ENCODE data around the gene ERGIC1. TPM values are rescaled to one million over a fixed set of nuclear protein-coding genes. Genes with fewer than 3 reads are reported as not detected.
A peak's percentile ranks its signal among the peaks of the same experiment; 100 is the strongest.

Gene ERGIC1
- total RNA-seq, 1 donor: 109 TPM

- peaks cover 8% of the 10 kb centered on the region for H3K36me3 ChIP-seq (ENCODE audit: insufficient read depth, low read length)
- peak; percentile 89 for DNase-seq (ENCODE audit: insufficient read length, low spot score, missing footprints)
- peaks cover 37% of the 10 kb centered on the region for H3K4me1 ChIP-seq (ENCODE audit: insufficient read depth, low read length)
- H3K4me2 ChIP-seq (ENCODE audit: insufficient read depth, low read length): peak overlapping the region; percentile 81
- no peak for TF ChIP-seq CTCF (IDR thresholded peaks at IDR 0.05; ENCODE audit: extremely low read depth, low read depth, low read length)
- no peak overlapping the region for H2AFZ ChIP-seq (ENCODE audit: low read length)
- H3K9me3 ChIP-seq (ENCODE audit: low read depth, low read length): no peaks in the 10 kb centered on the region
- H3K27me3 ChIP-seq (ENCODE audit: insufficient read depth, low read length): no peaks in the 10 kb centered on the region
- H4K20me1 ChIP-seq (ENCODE audit: insufficient read depth, low read length): peaks cover 4% of the 10 kb centered on the region
- peak overlapping the region; percentile 88 for H3K4me3 ChIP-seq (ENCODE audit: insufficient read depth, low read length)
- H3K27ac ChIP-seq (ENCODE audit: low read depth, low read length): peak overlapping the region; percentile 96
- peaks cover 51% of the 10 kb centered on the region for H3K79me2 ChIP-seq (ENCODE audit: insufficient read depth, low read length)
Observed at GRCh38 chr5:172834415-172835289, 601 bp downstream of the ERGIC1 start.

GRCh38 chr5:172835290-172835993 lies 1.4 kb downstream of the ERGIC1 start:
- peak; percentile 58 for DNase-seq (ENCODE audit: insufficient read length, low spot score, missing footprints)
- peak overlapping the region; percentile 96 for H3K27ac ChIP-seq (ENCODE audit: low read depth, low read length)
- H3K4me2 ChIP-seq (ENCODE audit: insufficient read depth, low read length): peak overlapping the region; percentile 81
- peaks cover 4% of the 10 kb centered on the region for H4K20me1 ChIP-seq (ENCODE audit: insufficient read depth, low read length)
- H3K9me3 ChIP-seq (ENCODE audit: low read depth, low read length): no peaks in the 10 kb centered on the region
- H3K36me3 ChIP-seq (ENCODE audit: insufficient read depth, low read length): peaks cover 14% of the 10 kb centered on the region
- no peak overlapping the region for H2AFZ ChIP-seq (ENCODE audit: low read length)
- no peak for TF ChIP-seq CTCF (IDR thresholded peaks at IDR 0.05; ENCODE audit: extremely low read depth, low read depth, low read length)
- peak overlapping the region; percentile 88 for H3K4me3 ChIP-seq (ENCODE audit: insufficient read depth, low read length)
- peaks cover 35% of the 10 kb centered on the region for H3K4me1 ChIP-seq (ENCODE audit: insufficient read depth, low read length)
- H3K27me3 ChIP-seq (ENCODE audit: insufficient read depth, low read length): no peaks in the 10 kb centered on the region
- H3K79me2 ChIP-seq (ENCODE audit: insufficient read depth, low read length): peaks cover 59% of the 10 kb centered on the region

GRCh38 chr5:172835994-172836356 lies 1.9 kb downstream of the ERGIC1 start:
- Histone ChIP-seq H3K9me3 (ENCODE audit: low read depth, low read length) (no peaks in the 10 kb centered on the region), H3K27me3 (ENCODE audit: insufficient read depth, low read length) (no peaks in the 10 kb centered on the region), H2AFZ (ENCODE audit: low read length) (no peak overlapping the region), H3K4me2 (ENCODE audit: insufficient read depth, low read length) (peak overlapping the region; percentile 81), H3K4me3 (ENCODE audit: insufficient read depth, low read length) (peak overlapping the region; percentile 88), H4K20me1 (ENCODE audit: insufficient read depth, low read length) (peaks cover 4% of the 10 kb centered on the region), H3K36me3 (ENCODE audit: insufficient read depth, low read length) (peaks cover 19% of the 10 kb centered on the region), H3K4me1 (ENCODE audit: insufficient read depth, low read length) (peaks cover 30% of the 10 kb centered on the region), H3K79me2 (ENCODE audit: insufficient read depth, low read length) (peaks cover 64% of the 10 kb centered on the region), H3K27ac (ENCODE audit: low read depth, low read length) (peak overlapping the region; percentile 96)
- no peak for DNase-seq (ENCODE audit: insufficient read length, low spot score, missing footprints)
- no peak for TF ChIP-seq CTCF (IDR thresholded peaks at IDR 0.05; ENCODE audit: extremely low read depth, low read depth, low read length)

- Histone ChIP-seq H3K27ac (ENCODE audit: low read depth, low read length) (no peak overlapping the region), H4K20me1 (ENCODE audit: insufficient read depth, low read length) (peaks cover 4% of the 10 kb centered on the region), H2AFZ (ENCODE audit: low read length) (no peak overlapping the region), H3K4me2 (ENCODE audit: insufficient read depth, low read length) (no peak overlapping the region), H3K79me2 (ENCODE audit: insufficient read depth, low read length) (peaks cover 81% of the 10 kb centered on the region), H3K9me3 (ENCODE audit: low read depth, low read length) (no peaks in the 10 kb centered on the region), H3K4me1 (ENCODE audit: insufficient read depth, low read length) (peaks cover 27% of the 10 kb centered on the region), H3K27me3 (ENCODE audit: insufficient read depth, low read length) (no peaks in the 10 kb centered on the region), H3K36me3 (ENCODE audit: insufficient read depth, low read length) (peaks cover 25% of the 10 kb centered on the region), H3K4me3 (ENCODE audit: insufficient read depth, low read length) (no peak overlapping the region)
- DNase-seq (ENCODE audit: insufficient read length, low spot score, missing footprints): no peak
- no peak for TF ChIP-seq CTCF (IDR thresholded peaks at IDR 0.05; ENCODE audit: extremely low read depth, low read depth, low read length)
Observed at GRCh38 chr5:172837640-172838039, 3.6 kb downstream of the ERGIC1 start.

Measured in osteoblast (primary cell).